Measurements from ENCODE around the gene KRTAP5-7.
"Not testable (repeated sequence)": the region's sequence is repeated elsewhere in the genome, so short reads cannot be mapped to it uniquely, and the experiment has no call there.

KRTAP5-7 gene, protein sequence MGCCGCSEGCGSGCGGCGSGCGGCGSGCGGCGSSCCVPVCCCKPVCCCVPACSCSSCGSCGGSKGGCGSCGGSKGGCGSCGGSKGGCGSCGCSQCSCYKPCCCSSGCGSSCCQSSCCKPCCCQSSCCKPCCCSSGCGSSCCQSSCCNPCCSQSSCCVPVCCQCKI

DNA sequence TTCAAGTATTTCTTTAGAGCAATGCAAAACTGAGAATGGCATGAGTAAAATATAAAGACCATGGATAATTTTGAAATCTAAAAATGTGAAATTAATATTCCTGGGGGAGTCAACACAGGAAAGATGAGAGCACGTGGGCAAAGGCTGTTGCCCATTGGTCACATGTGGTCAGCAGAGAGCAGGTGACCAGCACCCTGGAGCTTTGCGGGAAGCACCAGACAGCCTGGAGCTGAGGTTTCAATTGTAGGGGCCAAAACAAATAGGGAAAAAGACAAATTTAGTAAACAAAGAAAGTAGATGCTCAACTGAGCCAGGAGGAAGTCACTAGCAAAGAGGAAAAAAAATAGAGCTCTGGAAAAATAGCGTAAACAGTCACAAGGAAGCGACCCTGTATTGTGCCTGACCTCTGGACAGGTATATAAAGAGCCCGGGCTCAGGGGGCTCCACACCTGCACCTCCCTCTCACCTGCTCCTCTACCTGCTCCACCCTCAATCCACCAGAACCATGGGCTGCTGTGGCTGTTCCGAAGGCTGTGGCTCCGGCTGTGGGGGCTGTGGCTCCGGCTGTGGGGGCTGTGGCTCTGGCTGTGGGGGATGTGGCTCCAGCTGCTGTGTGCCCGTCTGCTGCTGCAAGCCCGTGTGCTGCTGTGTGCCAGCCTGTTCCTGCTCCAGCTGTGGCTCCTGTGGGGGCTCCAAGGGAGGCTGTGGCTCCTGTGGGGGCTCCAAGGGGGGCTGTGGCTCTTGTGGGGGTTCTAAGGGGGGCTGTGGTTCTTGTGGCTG is at the start of gene KRTAP5-7:
KRTAP5-7 (plus strand) TSS at position 472 of the 780 bp plus-strand sequence; CDS start at position 506, 34 bp downstream.
- DNase-seq (ENCODE audit: extremely low read depth, low read depth) = not testable (repeated sequence)

GRCh38 chr11:71477641-71478527 is 49.2 kb upstream of the KRTAP5-7 start:
- TF ChIP-seq, protein P1, sequence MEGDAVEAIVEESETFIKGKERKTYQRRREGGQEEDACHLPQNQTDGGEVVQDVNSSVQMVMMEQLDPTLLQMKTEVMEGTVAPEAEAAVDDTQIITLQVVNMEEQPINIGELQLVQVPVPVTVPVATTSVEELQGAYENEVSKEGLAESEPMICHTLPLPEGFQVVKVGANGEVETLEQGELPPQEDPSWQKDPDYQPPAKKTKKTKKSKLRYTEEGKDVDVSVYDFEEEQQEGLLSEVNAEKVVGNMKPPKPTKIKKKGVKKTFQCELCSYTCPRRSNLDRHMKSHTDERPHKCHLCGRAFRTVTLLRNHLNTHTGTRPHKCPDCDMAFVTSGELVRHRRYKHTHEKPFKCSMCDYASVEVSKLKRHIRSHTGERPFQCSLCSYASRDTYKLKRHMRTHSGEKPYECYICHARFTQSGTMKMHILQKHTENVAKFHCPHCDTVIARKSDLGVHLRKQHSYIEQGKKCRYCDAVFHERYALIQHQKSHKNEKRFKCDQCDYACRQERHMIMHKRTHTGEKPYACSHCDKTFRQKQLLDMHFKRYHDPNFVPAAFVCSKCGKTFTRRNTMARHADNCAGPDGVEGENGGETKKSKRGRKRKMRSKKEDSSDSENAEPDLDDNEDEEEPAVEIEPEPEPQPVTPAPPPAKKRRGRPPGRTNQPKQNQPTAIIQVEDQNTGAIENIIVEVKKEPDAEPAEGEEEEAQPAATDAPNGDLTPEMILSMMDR (IDR thresholded peaks at IDR 0.05; ENCODE audit: low read depth, low read length) = no peak
- no peak for DNase-seq (ENCODE audit: extremely low read depth, low read depth)

DNA sequence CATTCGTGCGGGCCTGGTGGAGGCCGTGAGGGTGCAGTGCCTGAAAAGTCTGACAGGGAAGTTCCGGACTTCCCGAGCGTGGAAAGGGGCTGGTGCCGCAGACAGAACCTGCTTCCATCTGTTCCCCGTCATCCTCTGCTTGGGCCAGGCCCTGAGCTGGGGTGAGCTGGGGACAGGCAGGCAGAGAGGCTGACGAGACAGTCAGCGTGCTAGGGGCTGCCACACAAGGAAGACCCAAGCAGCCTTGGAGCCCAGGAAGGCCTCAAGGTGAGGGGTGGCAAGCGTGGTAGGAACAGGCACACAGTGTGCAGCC is 48.6 kb upstream of the KRTAP5-7 start:
- DNase-seq (ENCODE audit: extremely low read depth, low read depth) = no peak
- TF ChIP-seq, protein P1 (IDR thresholded peaks at IDR 0.05; ENCODE audit: low read depth, low read length) = no peak

- no peak for DNase-seq (ENCODE audit: extremely low read depth, low read depth)
- TF ChIP-seq, protein P1 (IDR thresholded peaks at IDR 0.05; ENCODE audit: low read depth, low read length) = no peak
Observed at GRCh38 chr11:71481101-71481960, 45.7 kb upstream of the KRTAP5-7 start.

- no peak for DNase-seq (ENCODE audit: extremely low read depth, low read depth)
- TF ChIP-seq, protein P1 (IDR thresholded peaks at IDR 0.05; ENCODE audit: low read depth, low read length) = no peak
Observed at GRCh38 chr11:71482216-71482615, 44.9 kb upstream of the KRTAP5-7 start.

- DNase-seq (ENCODE audit: extremely low read depth, low read depth) = no peak
- TF ChIP-seq, protein P1 (IDR thresholded peaks at IDR 0.05; ENCODE audit: low read depth, low read length) = no peak
Observed at GRCh38 chr11:71482746-71483364, 44.2 kb upstream of the KRTAP5-7 start.

- TF ChIP-seq, protein P1 (IDR thresholded peaks at IDR 0.05; ENCODE audit: low read depth, low read length) = no peak
- no peak for DNase-seq (ENCODE audit: extremely low read depth, low read depth)
Observed at GRCh38 chr11:71483692-71484091, 43.4 kb upstream of the KRTAP5-7 start.

Data from AG09319 (cell line).